ENCODE data around the gene MAML3.
A peak's percentile ranks its signal among the peaks of the same experiment; 100 is the strongest.

Gene MAML3

GRCh38 chr4:140153718-140154571, at the start of gene MAML3:
Gene MAML3 (minus strand): TSS chr4:140154184. CDS start chr4:140153327, 857 bp downstream.
- DNase-seq (ENCODE audit: low read depth), result peak; percentile 75

- no peak for DNase-seq (ENCODE audit: low read depth)
Observed at GRCh38 chr4:140198942-140199341, 45.0 kb upstream of the MAML3 start.

- DNase-seq (ENCODE audit: low read depth), result no peak
Observed at GRCh38 chr4:140195806-140196205, 41.8 kb upstream of the MAML3 start.

- DNase-seq (ENCODE audit: low read depth), result no peak
Observed at GRCh38 chr4:140189805-140190204, 35.8 kb upstream of the MAML3 start.

- peak; percentile 8 for DNase-seq (ENCODE audit: low read depth)
Observed at GRCh38 chr4:140188975-140189374, 35.0 kb upstream of the MAML3 start.

GRCh38 chr4:140187316-140187695, 33.3 kb upstream of the MAML3 start:
- no peak for DNase-seq (ENCODE audit: low read depth)

GRCh38 chr4:140186651-140187315, 32.8 kb upstream of the MAML3 start:
- peak; percentile 12 for DNase-seq (ENCODE audit: low read depth)

- no peak for DNase-seq (ENCODE audit: low read depth)
Observed at GRCh38 chr4:140186082-140186438, 32.1 kb upstream of the MAML3 start.

GRCh38 chr4:140185412-140186081, 31.6 kb upstream of the MAML3 start:
- DNase-seq (ENCODE audit: low read depth), result no peak

GRCh38 chr4:140183270-140183669, 29.3 kb upstream of the MAML3 start:
- DNase-seq (ENCODE audit: low read depth), result no peak

- no peak for DNase-seq (ENCODE audit: low read depth)
Observed at GRCh38 chr4:140180577-140180976, 26.6 kb upstream of the MAML3 start.

GRCh38 chr4:140176735-140177134, 22.8 kb upstream of the MAML3 start:
- no peak for DNase-seq (ENCODE audit: low read depth)

GRCh38 chr4:140174543-140174942, 20.6 kb upstream of the MAML3 start:
- DNase-seq (ENCODE audit: low read depth), result no peak

- no peak for DNase-seq (ENCODE audit: low read depth)
Observed at GRCh38 chr4:140172960-140173359, 19.0 kb upstream of the MAML3 start.

GRCh38 chr4:140170299-140170698, 16.3 kb upstream of the MAML3 start:
- no peak for DNase-seq (ENCODE audit: low read depth)

- DNase-seq (ENCODE audit: low read depth), result no peak
Observed at GRCh38 chr4:140168936-140169335, 15.0 kb upstream of the MAML3 start.

GRCh38 chr4:140168474-140168873, 14.5 kb upstream of the MAML3 start:
- no peak for DNase-seq (ENCODE audit: low read depth)

GRCh38 chr4:140163029-140163810, 9.2 kb upstream of the MAML3 start:
- no peak for DNase-seq (ENCODE audit: low read depth)

GRCh38 chr4:140162596-140162995, 8.6 kb upstream of the MAML3 start:
- DNase-seq (ENCODE audit: low read depth), result no peak

GRCh38 chr4:140158365-140159030, 4.5 kb upstream of the MAML3 start:
- DNase-seq (ENCODE audit: low read depth), result no peak

- no peak for DNase-seq (ENCODE audit: low read depth)
Observed at GRCh38 chr4:140157341-140157740, 3.4 kb upstream of the MAML3 start.

All from HS-27A (cell line).